ENCODE results near the gene TMEM208.

Gene TMEM208

DNA sequence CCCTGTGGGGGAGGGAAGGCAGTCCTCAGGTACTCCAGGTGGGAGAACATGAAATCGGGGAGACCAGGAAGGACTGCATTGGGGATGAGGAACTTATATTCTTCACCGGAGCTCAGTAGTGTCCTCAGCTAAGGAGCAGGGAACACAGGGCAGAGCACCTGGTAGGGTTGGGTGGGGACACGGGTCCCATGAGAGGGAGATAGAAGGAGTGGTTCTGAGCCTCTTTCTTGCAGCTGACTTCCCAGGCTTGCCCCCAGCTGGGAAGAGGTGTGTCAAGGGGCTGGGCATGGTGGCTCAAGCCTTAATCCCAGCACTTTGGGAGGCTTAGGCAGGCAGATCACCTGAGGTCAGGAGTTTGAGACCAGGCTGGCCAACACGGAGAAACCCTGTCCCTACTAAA is 18.3 kb downstream of the TMEM208 start:
- H3K9ac ChIP-seq (ENCODE audit: low read length) = peak overlapping the region; percentile 7
- H3K4me1 ChIP-seq (ENCODE audit: control insufficient read depth, insufficient read depth, low read length) = peaks cover 64% of the 10 kb centered on the region
- peaks cover 26% of the 10 kb centered on the region for H3K27me3 ChIP-seq (ENCODE audit: control insufficient read depth, insufficient read depth, low read length)
- peak overlapping the region; percentile 66 for H3K4me3 ChIP-seq (ENCODE audit: low read length)
- no peaks in the 10 kb centered on the region for H3K9me3 ChIP-seq (ENCODE audit: control insufficient read depth, low read length)
- no peaks in the 10 kb centered on the region for H3K36me3 ChIP-seq (ENCODE audit: control insufficient read depth, insufficient read depth, low read length)

GRCh38 chr16:67245674-67246080 is 18.7 kb downstream of the TMEM208 start:
- no peaks in the 10 kb centered on the region for H3K36me3 ChIP-seq (ENCODE audit: control insufficient read depth, insufficient read depth, low read length)
- H3K9ac ChIP-seq (ENCODE audit: low read length) = peak overlapping the region; percentile 71
- H3K4me1 ChIP-seq (ENCODE audit: control insufficient read depth, insufficient read depth, low read length) = peaks cover 60% of the 10 kb centered on the region
- H3K4me3 ChIP-seq (ENCODE audit: low read length) = peak overlapping the region; percentile 66
- peaks cover 31% of the 10 kb centered on the region for H3K27me3 ChIP-seq (ENCODE audit: control insufficient read depth, insufficient read depth, low read length)
- H3K9me3 ChIP-seq (ENCODE audit: control insufficient read depth, low read length) = no peaks in the 10 kb centered on the region

DNA sequence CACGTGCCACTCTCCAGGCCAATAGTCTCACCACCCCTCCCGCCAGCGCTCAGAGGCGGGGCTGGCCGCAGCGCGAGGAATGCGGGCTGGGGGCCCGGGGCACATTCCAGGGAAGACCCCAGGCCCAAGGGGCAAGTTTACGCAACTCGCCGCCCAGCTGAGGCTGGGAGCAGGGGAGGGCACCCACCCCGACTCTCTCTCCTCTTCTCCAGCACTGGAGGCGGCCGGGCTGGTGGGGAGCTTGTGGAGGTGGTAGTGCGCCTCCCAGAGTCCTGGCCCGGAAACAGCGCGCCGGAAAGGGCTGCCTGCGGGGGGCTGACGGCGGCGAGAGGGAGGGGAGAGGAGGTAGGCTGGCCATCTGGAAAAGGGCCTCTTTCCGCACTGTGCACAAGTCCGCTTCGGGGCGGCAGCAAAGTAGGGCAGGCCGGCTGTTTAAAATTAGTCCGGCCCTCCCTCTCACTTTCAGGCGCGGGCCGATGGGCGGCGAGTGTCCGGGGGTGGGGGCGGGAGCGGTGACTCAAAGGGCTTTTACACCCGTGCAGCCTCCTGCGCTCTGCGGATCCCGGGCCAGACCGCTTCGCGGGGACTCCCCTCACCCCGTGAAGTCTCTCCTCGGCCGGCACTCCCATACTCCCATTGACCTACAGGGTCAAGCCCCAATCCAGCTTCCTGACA is 19.3 kb downstream of the TMEM208 start:
- Histone ChIP-seq H3K27me3 (ENCODE audit: control insufficient read depth, insufficient read depth, low read length) (peaks cover 33% of the 10 kb centered on the region), H3K9ac (ENCODE audit: low read length) (peak overlapping the region; percentile 71), H3K4me3 (ENCODE audit: low read length) (peak overlapping the region; percentile 66), H3K4me1 (ENCODE audit: control insufficient read depth, insufficient read depth, low read length) (peaks cover 56% of the 10 kb centered on the region), H3K9me3 (ENCODE audit: control insufficient read depth, low read length) (no peaks in the 10 kb centered on the region), H3K36me3 (ENCODE audit: control insufficient read depth, insufficient read depth, low read length) (no peaks in the 10 kb centered on the region)

DNA sequence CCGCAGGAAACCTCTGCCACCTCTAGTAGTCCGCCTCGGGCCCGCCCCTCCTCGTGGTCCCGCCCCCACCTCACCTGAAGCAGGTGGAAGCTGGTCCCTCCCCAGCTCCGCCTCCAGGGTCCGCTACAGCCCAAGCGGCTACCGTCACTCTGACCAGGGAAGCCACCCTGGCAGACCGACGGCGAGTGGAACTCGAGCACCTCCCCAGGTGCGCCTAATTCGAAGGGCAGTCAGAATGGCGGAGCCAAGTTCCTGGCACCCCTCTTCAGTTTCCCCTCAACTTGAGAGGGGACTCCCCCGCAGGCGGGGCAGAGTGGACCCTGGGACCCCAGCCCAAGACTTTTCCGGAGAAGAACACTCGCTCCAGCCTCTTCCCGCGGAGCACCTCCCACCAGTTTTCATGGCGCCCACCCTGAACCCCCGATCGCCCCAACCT is 19.8 kb downstream of the TMEM208 start:
- Histone ChIP-seq H3K4me3 (ENCODE audit: low read length) (peak overlapping the region; percentile 66), H3K27me3 (ENCODE audit: control insufficient read depth, insufficient read depth, low read length) (peaks cover 33% of the 10 kb centered on the region), H3K4me1 (ENCODE audit: control insufficient read depth, insufficient read depth, low read length) (peaks cover 50% of the 10 kb centered on the region)

DNA sequence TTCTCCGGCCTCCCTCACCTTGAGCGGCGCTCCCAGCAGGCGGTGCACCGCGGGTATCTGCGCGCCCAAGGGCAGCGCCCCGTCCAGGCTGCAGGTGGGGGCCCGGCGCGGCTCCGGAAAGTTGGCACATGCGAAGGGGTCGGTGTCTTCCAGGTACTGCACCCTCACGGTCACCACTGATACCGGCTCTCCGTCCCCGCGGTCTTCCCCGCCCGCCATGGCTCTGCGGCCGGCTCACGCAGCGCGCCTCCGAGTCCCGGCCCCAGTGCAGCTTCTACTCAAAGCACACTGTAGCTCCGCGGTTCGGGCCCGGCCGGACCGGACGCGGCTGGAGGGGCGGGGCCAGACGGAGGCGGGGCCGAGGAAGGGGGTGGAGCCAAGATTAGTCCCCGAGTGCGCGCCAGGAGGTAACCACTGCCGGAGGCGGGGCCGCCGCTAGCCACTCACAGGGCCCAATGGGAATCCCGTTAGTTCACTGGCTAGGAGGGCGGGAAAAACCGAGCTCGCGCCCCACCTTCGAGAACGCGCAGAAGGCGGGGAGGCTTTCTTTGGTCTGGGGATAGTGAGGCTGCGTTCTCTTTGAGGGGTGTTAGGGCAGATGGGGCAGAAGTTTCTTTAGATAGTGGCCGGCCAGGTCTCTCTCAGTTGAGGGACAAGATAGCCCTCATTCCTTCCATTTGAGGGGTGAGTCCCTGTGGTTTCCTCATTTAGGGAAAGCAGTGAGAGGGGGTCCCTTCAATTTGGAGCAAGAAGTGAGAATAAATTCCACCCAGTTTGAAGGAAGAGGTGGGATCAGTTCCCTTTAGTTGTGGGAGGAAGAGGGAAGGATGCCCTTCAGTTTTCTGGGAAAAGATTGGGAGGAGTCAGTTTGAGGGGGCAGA is 20.5 kb downstream of the TMEM208 start, which contains the start of gene FHOD1:
Gene FHOD1, minus strand, starts transcription at position 290 of the 881 bp plus-strand sequence. Its CDS starts 71 bp downstream, at position 219.
- Histone ChIP-seq H3K4me1 (ENCODE audit: control insufficient read depth, insufficient read depth, low read length) (peaks cover 44% of the 10 kb centered on the region), H3K9ac (ENCODE audit: low read length) (peak within 1 kb of the TSS; percentile 71), H3K36me3 (ENCODE audit: control insufficient read depth, insufficient read depth, low read length) (no peaks in the 10 kb centered on the region), H3K4me3 (ENCODE audit: low read length) (peak within 1 kb of the TSS; percentile 66), H3K9me3 (ENCODE audit: control insufficient read depth, low read length) (no peaks in the 10 kb centered on the region), H3K27me3 (ENCODE audit: control insufficient read depth, insufficient read depth, low read length) (peaks cover 33% of the 10 kb centered on the region)

More for the DNA sequence above, 19.8 kb downstream of the TMEM208 start:
- Histone ChIP-seq H3K9ac (ENCODE audit: low read length) (peak overlapping the region; percentile 71), H3K9me3 (ENCODE audit: control insufficient read depth, low read length) (no peaks in the 10 kb centered on the region), H3K36me3 (ENCODE audit: control insufficient read depth, insufficient read depth, low read length) (no peaks in the 10 kb centered on the region)

GRCh38 chr16:67248073-67248400 is 21.1 kb downstream of the TMEM208 start:
- peak overlapping the region; percentile 17 for H3K4me3 ChIP-seq (ENCODE audit: low read length)
- no peaks in the 10 kb centered on the region for H3K9me3 ChIP-seq (ENCODE audit: control insufficient read depth, low read length)
- peaks cover 43% of the 10 kb centered on the region for H3K4me1 ChIP-seq (ENCODE audit: control insufficient read depth, insufficient read depth, low read length)
- H3K9ac ChIP-seq (ENCODE audit: low read length) = no peak overlapping the region
- no peaks in the 10 kb centered on the region for H3K36me3 ChIP-seq (ENCODE audit: control insufficient read depth, insufficient read depth, low read length)
- H3K27me3 ChIP-seq (ENCODE audit: control insufficient read depth, insufficient read depth, low read length) = peaks cover 33% of the 10 kb centered on the region

DNA sequence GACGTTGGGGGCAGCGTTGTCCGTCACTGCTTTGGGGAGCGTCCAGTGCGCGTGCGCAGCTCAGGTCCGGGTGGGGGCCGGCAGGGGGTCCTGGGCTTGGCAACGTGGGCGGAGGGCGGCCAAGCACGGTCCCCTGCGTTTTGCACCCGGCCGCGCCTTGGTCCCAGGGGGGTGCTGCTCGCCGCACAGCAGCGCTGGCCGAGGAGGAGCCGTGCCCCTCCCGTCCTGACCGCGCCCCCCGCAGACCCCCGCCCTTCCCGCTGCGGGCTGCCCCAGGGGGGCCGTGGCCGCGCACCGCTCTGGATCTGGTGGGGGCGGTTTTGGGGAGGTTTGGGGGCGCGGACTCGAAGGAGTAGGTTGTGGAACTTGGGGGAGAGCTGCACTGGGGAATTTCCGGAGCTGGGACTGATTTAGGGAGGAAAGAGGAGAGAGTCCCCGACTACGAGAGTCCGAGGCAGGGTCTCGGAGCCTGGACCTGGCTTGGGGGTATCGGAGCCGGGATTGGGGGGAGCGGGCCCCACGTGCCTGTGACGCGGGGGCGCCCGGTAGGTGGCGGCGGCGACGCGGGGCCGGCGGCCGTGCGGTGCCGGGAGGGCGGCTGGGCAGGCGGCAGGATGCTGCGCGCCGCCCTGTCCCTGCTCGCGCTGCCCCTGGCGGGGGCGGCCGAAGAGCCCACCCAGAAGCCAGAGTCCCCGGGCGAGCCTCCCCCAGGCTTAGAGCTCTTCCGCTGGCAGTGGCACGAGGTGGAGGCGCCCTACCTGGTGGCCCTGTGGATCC is 21.7 kb downstream of the TMEM208 start, which contains the start of gene SLC9A5:
Gene SLC9A5, plus strand, starts transcription at position 579 of the 777 bp plus-strand sequence. Its CDS starts 36 bp downstream, at position 615.
- H3K36me3 ChIP-seq (ENCODE audit: control insufficient read depth, insufficient read depth, low read length) = no peaks in the 10 kb centered on the region
- peaks cover 33% of the 10 kb centered on the region for H3K27me3 ChIP-seq (ENCODE audit: control insufficient read depth, insufficient read depth, low read length)
- peaks cover 42% of the 10 kb centered on the region for H3K4me1 ChIP-seq (ENCODE audit: control insufficient read depth, insufficient read depth, low read length)
- H3K9ac ChIP-seq (ENCODE audit: low read length) = no peak within 1 kb of the TSS
- H3K9me3 ChIP-seq (ENCODE audit: control insufficient read depth, low read length) = no peaks in the 10 kb centered on the region
- peak within 1 kb of the TSS; percentile 17 for H3K4me3 ChIP-seq (ENCODE audit: low read length)

- no peak overlapping the region for H3K9ac ChIP-seq (ENCODE audit: low read length)
Observed at GRCh38 chr16:67249178-67250044, 22.5 kb downstream of the TMEM208 start.

GRCh38 chr16:67250045-67250327 is 23.1 kb downstream of the TMEM208 start:
- no peaks in the 10 kb centered on the region for H3K36me3 ChIP-seq (ENCODE audit: control insufficient read depth, insufficient read depth, low read length)
- no peaks in the 10 kb centered on the region for H3K9me3 ChIP-seq (ENCODE audit: control insufficient read depth, low read length)
- H3K27me3 ChIP-seq (ENCODE audit: control insufficient read depth, insufficient read depth, low read length) = peaks cover 36% of the 10 kb centered on the region
- no peak overlapping the region for H3K9ac ChIP-seq (ENCODE audit: low read length)
- no peak overlapping the region for H3K4me3 ChIP-seq (ENCODE audit: low read length)
- H3K4me1 ChIP-seq (ENCODE audit: control insufficient read depth, insufficient read depth, low read length) = peaks cover 30% of the 10 kb centered on the region

More at GRCh38 chr16:67249178-67250044, 22.5 kb downstream of the TMEM208 start:
- Histone ChIP-seq H3K4me3 (ENCODE audit: low read length) (no peak overlapping the region), H3K36me3 (ENCODE audit: control insufficient read depth, insufficient read depth, low read length) (no peaks in the 10 kb centered on the region), H3K27me3 (ENCODE audit: control insufficient read depth, insufficient read depth, low read length) (peaks cover 33% of the 10 kb centered on the region), H3K9me3 (ENCODE audit: control insufficient read depth, low read length) (no peaks in the 10 kb centered on the region), H3K4me1 (ENCODE audit: control insufficient read depth, insufficient read depth, low read length) (peaks cover 34% of the 10 kb centered on the region)

DNA sequence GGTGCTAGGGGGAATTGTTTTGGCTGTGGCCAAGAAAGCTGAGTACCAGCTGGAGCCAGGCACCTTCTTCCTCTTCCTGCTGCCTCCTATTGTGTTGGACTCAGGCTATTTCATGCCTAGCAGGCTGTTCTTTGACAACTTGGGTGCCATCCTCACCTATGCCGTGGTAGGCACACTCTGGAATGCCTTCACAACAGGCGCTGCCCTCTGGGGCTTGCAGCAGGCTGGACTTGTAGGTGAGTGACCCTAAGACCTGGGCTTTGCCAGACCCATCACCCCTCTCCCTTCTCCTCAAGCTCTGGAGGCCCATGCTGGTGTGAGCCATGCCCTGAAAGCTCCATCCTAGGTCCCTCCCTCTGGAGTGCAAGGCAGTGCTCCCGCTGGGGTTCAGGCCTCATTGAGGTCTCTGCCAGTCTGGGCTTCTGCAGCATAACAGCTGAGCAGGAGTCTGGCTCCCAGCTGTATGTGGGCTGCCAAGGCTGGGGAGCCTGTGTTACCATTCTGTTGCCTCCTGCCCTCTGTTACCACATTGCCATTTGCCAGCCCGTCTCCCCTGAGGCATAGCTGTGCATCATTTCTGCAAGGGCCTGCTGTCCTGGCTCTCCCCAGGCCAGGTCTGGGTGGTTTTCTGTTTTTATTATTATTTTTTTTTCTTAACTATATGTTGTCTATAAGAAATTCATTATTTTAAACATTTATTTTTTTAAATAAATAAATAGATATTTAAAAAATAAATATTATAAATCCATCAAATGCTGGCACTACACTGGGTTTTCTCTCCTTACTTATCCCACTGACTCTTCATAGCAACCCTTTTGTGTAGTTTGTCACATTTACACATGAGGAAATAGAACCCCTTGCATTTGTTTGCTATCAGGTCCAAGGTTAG is 25.9 kb downstream of the TMEM208 start:
- H3K4me1 ChIP-seq (ENCODE audit: control insufficient read depth, insufficient read depth, low read length) = peaks cover 16% of the 10 kb centered on the region
- no peak overlapping the region for H3K4me3 ChIP-seq (ENCODE audit: low read length)
- no peak overlapping the region for H3K9ac ChIP-seq (ENCODE audit: low read length)
- H3K9me3 ChIP-seq (ENCODE audit: control insufficient read depth, low read length) = no peaks in the 10 kb centered on the region
- no peaks in the 10 kb centered on the region for H3K36me3 ChIP-seq (ENCODE audit: control insufficient read depth, insufficient read depth, low read length)
- peaks cover 34% of the 10 kb centered on the region for H3K27me3 ChIP-seq (ENCODE audit: control insufficient read depth, insufficient read depth, low read length)

All from mucosa of stomach (tissue), 1 donor.